GM23338 (cell line): ENCODE results near the gene KSR2. TPM values are rescaled to one million over a fixed set of nuclear protein-coding genes. Genes with fewer than 3 reads are reported as not detected.

Experiments
- ATAC-seq: fragments of 200-7000 bp; cut with Tn5 transposase; 3 replicates; pipeline ENCODE4 v1.9.1; 2020
- DNase-seq: peaks from one replicate; pipeline ENCODE4 v3.0.0-alpha.2; 2015; ENCODE audit warnings: low spot score
- H2AFZ ChIP-seq: fragments of 200-600 bp; sonication (generic); 2 replicates; pipeline ENCODE4 v1.8.0; 2016; ENCODE audit warnings: antibody characterized with exemption, mild to moderate bottlenecking, moderate library complexity
- H3F3A ChIP-seq: fragments of 200-600 bp; sonication (generic); replicated peaks from 2 replicates; pipeline ENCODE4 v1.8.0; 2017; ENCODE audit warnings: antibody characterized with exemption, mixed run types, low read depth
- H3K27ac ChIP-seq: fragments of 200-600 bp; sonication (generic); 2 replicates; pipeline ENCODE4 v1.6.1; 2016; ENCODE audit warnings: low read depth
- H3K27me3 ChIP-seq: fragments of 200-600 bp; sonication (generic); 2 replicates; pipeline ENCODE4 v1.8.0; 2016; ENCODE audit warnings: mild to moderate bottlenecking, mixed run types, moderate library complexity; ENCODE audit not compliant: insufficient read depth
- H3K36me3 ChIP-seq: fragments of 200-600 bp; sonication (generic); 2 replicates; pipeline ENCODE4 v1.8.0; 2016; ENCODE audit warnings: mild to moderate bottlenecking; ENCODE audit not compliant: insufficient read depth
- H3K4me1 ChIP-seq: fragments of 200-600 bp; sonication (generic); 2 replicates; pipeline ENCODE4 v1.8.0; 2016; ENCODE audit warnings: mild to moderate bottlenecking, moderate library complexity; ENCODE audit not compliant: insufficient read depth
- H3K4me2 ChIP-seq: fragments of 200-600 bp; sonication (generic); 2 replicates; pipeline ENCODE4 v1.7.1; 2017; ENCODE audit warnings: mixed run types
- H3K4me3 ChIP-seq: fragments of 200-600 bp; sonication (generic); 2 replicates; pipeline ENCODE4 v1.6.1; 2016; ENCODE audit warnings: mixed run types
- H3K79me2 ChIP-seq: fragments of 200-600 bp; sonication (generic); replicated peaks from 2 replicates; pipeline ENCODE4 v1.8.0; 2017; ENCODE audit warnings: mild to moderate bottlenecking; ENCODE audit not compliant: insufficient read depth
- H3K9me2 ChIP-seq: fragments of 200-600 bp; sonication (generic); 2 replicates; pipeline ENCODE4 v1.8.0; 2017; ENCODE audit not compliant: insufficient read depth
- H4K20me1 ChIP-seq: fragments of 200-600 bp; sonication (generic); replicated peaks from 2 replicates; pipeline ENCODE4 v1.8.0; 2017; ENCODE audit warnings: mild to moderate bottlenecking; ENCODE audit not compliant: insufficient read depth
- H3K27ac Mint-ChIP-seq: 2 replicates; pipeline ENCODE4 v1.8.0; 2020; ENCODE audit warnings: inconsistent platforms, mild to moderate bottlenecking, moderate library complexity, mixed read lengths
- H3K27me3 Mint-ChIP-seq: 3 replicates; pipeline ENCODE4 v1.8.0; 2022; ENCODE audit warnings: low read depth, mild to moderate bottlenecking, moderate library complexity, mixed read lengths, inconsistent platforms; ENCODE audit not compliant: insufficient read depth, poor library complexity
- H3K36me3 Mint-ChIP-seq: 3 replicates; pipeline ENCODE4 v1.8.0; 2021; ENCODE audit warnings: low read depth, mild to moderate bottlenecking, inconsistent platforms, moderate library complexity, mixed read lengths
- H3K4me1 Mint-ChIP-seq: 3 replicates; pipeline ENCODE4 v1.8.0; 2020; ENCODE audit warnings: mild to moderate bottlenecking, inconsistent platforms, mixed read lengths
- H3K4me3 Mint-ChIP-seq: 3 replicates; pipeline ENCODE4 v1.8.0; 2021; ENCODE audit warnings: moderate library complexity, mild to moderate bottlenecking, inconsistent platforms, mixed read lengths
- H3K9me3 Mint-ChIP-seq: 3 replicates; pipeline ENCODE4 v1.8.0; 2020; ENCODE audit warnings: moderate library complexity, mild to moderate bottlenecking, inconsistent platforms, mixed read lengths
- CREB1 ChIP-seq: fragments of 250-450 bp; sonication (Bioruptor Pico); IDR thresholded peaks from 2 replicates; pipeline ENCODE4 v1.5.0; 2020; ENCODE audit warnings: low read depth, mild to moderate bottlenecking, moderate library complexity
- CTCF ChIP-seq, 2 experiments: fragments of 200-600 bp in 1 of 2; sonication (generic) in 1 of 2; conservative IDR thresholded peaks; 2 replicates each; pipeline versions ENCODE4 v1.5.1 to v1.6.1; 2016 to 2017; ENCODE audit warnings: antibody characterized with exemption in 2 of 2, low read depth in 2 of 2, mild to moderate bottlenecking in 2 of 2, moderate library complexity in 1 of 2
- ETS1 ChIP-seq: IDR thresholded peaks from 2 replicates; pipeline ENCODE4 v1.6.1; 2016; ENCODE audit warnings: antibody characterized with exemption
- EZH2 ChIP-seq: fragments of 200-600 bp; sonication (generic); IDR thresholded peaks from one replicate; pipeline ENCODE4 v1.8.0; 2017; ENCODE audit warnings: antibody characterized with exemption, mild to moderate bottlenecking, low read depth; ENCODE audit not compliant: unreplicated experiment
- EZH2phosphoT487 ChIP-seq: fragments of 200-600 bp; sonication (generic); IDR thresholded peaks from one replicate; pipeline ENCODE4 v1.8.1; 2018; ENCODE audit warnings: antibody characterized with exemption; ENCODE audit not compliant: unreplicated experiment
- JUNB ChIP-seq: IDR thresholded peaks from one replicate; pipeline ENCODE4 v1.6.1; 2016; ENCODE audit warnings: antibody characterized with exemption; ENCODE audit not compliant: unreplicated experiment
- NANOG ChIP-seq: IDR thresholded peaks from 2 replicates; pipeline ENCODE4 v1.6.1; 2016; ENCODE audit warnings: antibody characterized with exemption, borderline replicate concordance
- POLR2AphosphoS5 ChIP-seq: IDR thresholded peaks from 2 replicates; pipeline ENCODE4 v1.6.1; 2016; ENCODE audit warnings: antibody characterized with exemption, low read depth
- STAT1 ChIP-seq: IDR thresholded peaks from one replicate; pipeline ENCODE4 v1.6.1; 2016; ENCODE audit warnings: antibody characterized with exemption; ENCODE audit not compliant: unreplicated experiment
- ZNF114 ChIP-seq: fragments of 250-450 bp; sonication (Bioruptor Pico); IDR thresholded peaks from 2 replicates; pipeline ENCODE4 v1.5.0; 2020; ENCODE audit warnings: mild to moderate bottlenecking, moderate library complexity
- ZNF331 ChIP-seq: fragments of 250-450 bp; sonication (Bioruptor Pico); IDR thresholded peaks from 2 replicates; pipeline ENCODE4 v1.5.0; 2020; ENCODE audit warnings: low read depth, mild to moderate bottlenecking, moderate library complexity
- ZNF462 ChIP-seq: fragments of 250-450 bp; sonication (Bioruptor Pico); IDR thresholded peaks from 2 replicates; pipeline ENCODE4 v1.5.0; 2020; ENCODE audit warnings: mild to moderate bottlenecking, moderate library complexity
- polyA plus RNA-seq: library from polyadenylated mRNA; unstranded; fragments of >200 nt; fragmentation: Nextera tagmentation; extraction: Ambion mirVana; gene quantifications from 2 replicates; pipeline ENCODE4 v1.2.1, GENCODE V29; 2016
- total RNA-seq: library from RNA; depleted of rRNA; stranded (reverse); fragments of >200 nt; shearing (Covaris generic); gene quantifications from 2 replicates; pipeline ENCODE4 v1.2.3, GENCODE V29; 2014

KSR2 gene
- total and polyA plus RNA-seq, 2 experiments from 2014 or later = 1.1 to 2.7 TPM

GRCh38 chr12:117790948-117791347 lies 177.8 kb downstream of the KSR2 start (continued):
- TF ChIP-seq ZNF462 (CRISPR knock-in tag) (no peak), EZH2phosphoT487 (no peak), CTCF (conservative IDR thresholded peaks at IDR 0.05; ENCODE audit: low read depth in 2 of 2) (no peak), NANOG (no peak), POLR2AphosphoS5 (no peak), ZNF331 (CRISPR knock-in tag) (no peak), JUNB (no peak)

GRCh38 chr12:117790198-117790597 lies 178.6 kb downstream of the KSR2 start:
- no peak overlapping the region for H2AFZ ChIP-seq
- H3K79me2 ChIP-seq = no peaks in the 10 kb centered on the region
- H3K27me3 Mint-ChIP-seq = no peaks in the 10 kb centered on the region
- peak overlapping the region; percentile 88 for H3K27ac ChIP-seq
- peak overlapping the region; percentile 49; the same call in 1 of the 2 replicates for H3K4me2 ChIP-seq
- peaks cover 39% of the 10 kb centered on the region for H3K4me1 Mint-ChIP-seq
- H3K9me2 ChIP-seq = no peaks in the 10 kb centered on the region
- H3K4me3 ChIP-seq = peak overlapping the region; percentile 7; the same call in 1 of the 2 replicates
- no peaks in the 10 kb centered on the region; the same call in 2 of the 3 replicates for H3K9me3 Mint-ChIP-seq
- H4K20me1 ChIP-seq = no peaks in the 10 kb centered on the region
- H3K27me3 ChIP-seq = no peaks in the 10 kb centered on the region
- no peak overlapping the region for H3K4me3 Mint-ChIP-seq
- peaks cover 8% of the 10 kb centered on the region; the same call in 1 of the 2 replicates for H3F3A ChIP-seq
- H3K36me3 ChIP-seq = no peaks in the 10 kb centered on the region
- DNase-seq = peak; percentile 67
- no peaks in the 10 kb centered on the region for H3K36me3 Mint-ChIP-seq
- ATAC-seq = peak; percentile 35
- H3K4me1 ChIP-seq = peaks cover 31% of the 10 kb centered on the region
- H3K27ac Mint-ChIP-seq = peak overlapping the region; percentile 67
- TF ChIP-seq ETS1 (no peak), STAT1 (no peak), POLR2AphosphoS5 (no peak), ZNF114 (CRISPR knock-in tag) (no peak), CTCF (conservative IDR thresholded peaks at IDR 0.05; ENCODE audit: low read depth in 2 of 2) (no peak), EZH2 (no peak), CREB1 (CRISPR knock-in tag) (no peak), JUNB (no peak)
